SU-DHL-6 (cell line): ENCODE data around the gene PARP3.

ENCODE experiments used
- H2AFZ ChIP-seq: fragments of 200-600 bp; sonication (generic); 2 replicates; pipeline ENCODE4 v1.6.1; 2014; ENCODE audit warnings: low read depth, mild to moderate bottlenecking, moderate library complexity, mixed read lengths, antibody characterized with exemption, low read length; ENCODE audit not compliant: severe bottlenecking
- H3F3A ChIP-seq: fragments of 200-600 bp; shearing (Covaris generic); 2 replicates; pipeline ENCODE4 v1.6.0; 2016; ENCODE audit warnings: antibody characterized with exemption, mild to moderate bottlenecking; ENCODE audit not compliant: insufficient read depth
- H3K27ac ChIP-seq: fragments of 200-600 bp; sonication (generic); 2 replicates; pipeline ENCODE4 v1.5.1; 2016; ENCODE audit warnings: low read depth, mild to moderate bottlenecking, low read length, moderate library complexity, mixed read lengths
- H3K27me3 ChIP-seq: fragments of 200-600 bp; sonication (generic), shearing (Covaris generic); 2 replicates; pipeline ENCODE4 v1.6.0; 2014; ENCODE audit warnings: mild to moderate bottlenecking, low read length
- H3K36me3 ChIP-seq: fragments of 200-600 bp; sonication (generic); 2 replicates; pipeline ENCODE4 v1.6.1; 2014; ENCODE audit warnings: mild to moderate bottlenecking, low read length, mixed read lengths
- H3K4me2 ChIP-seq: fragments of 300-600, 200-600 bp; shearing (Covaris generic), sonication (generic); 2 replicates; pipeline ENCODE4 v1.6.0; 2014; ENCODE audit warnings: low read length, low read depth, mild to moderate bottlenecking; ENCODE audit not compliant: poor library complexity, severe bottlenecking
- H3K4me3 ChIP-seq: fragments of 200-600 bp; sonication (generic); 2 replicates; pipeline ENCODE4 v1.5.1; 2014; ENCODE audit warnings: antibody characterized with exemption, low read length, mild to moderate bottlenecking, mixed read lengths; ENCODE audit not compliant: insufficient read depth, poor library complexity, severe bottlenecking
- H3K79me2 ChIP-seq: fragments of 200-600 bp; sonication (generic); 2 replicates; pipeline ENCODE4 v1.6.1; 2014; ENCODE audit warnings: mild to moderate bottlenecking, low read length, moderate library complexity; ENCODE audit not compliant: insufficient read depth
- H3K9ac ChIP-seq: fragments of 200-600 bp; sonication (generic); 2 replicates; pipeline ENCODE4 v1.7.0; 2014; ENCODE audit warnings: mild to moderate bottlenecking, low read length
- H3K9me2 ChIP-seq: fragments of 200-600 bp; sonication (generic); replicated peaks from 2 replicates; pipeline ENCODE4 v1.6.1; 2014; ENCODE audit warnings: low read length; ENCODE audit not compliant: insufficient read depth
- H3K9me3 ChIP-seq: fragments of 200-600 bp; sonication (generic); 2 replicates; pipeline ENCODE4 v1.6.1; 2014; ENCODE audit warnings: low read length, mixed read lengths; ENCODE audit not compliant: insufficient read depth
- H4K20me1 ChIP-seq: fragments of 200-600 bp; sonication (generic); 2 replicates; pipeline ENCODE4 v1.6.1; 2014; ENCODE audit warnings: low read depth, mild to moderate bottlenecking, antibody characterized with exemption, low read length, moderate library complexity, mixed read lengths
- EZH2phosphoT487 ChIP-seq: fragments of 200-600 bp; sonication (generic), shearing (Covaris generic); conservative IDR thresholded peaks from 2 replicates; pipeline ENCODE4 v1.6.1; 2018; ENCODE audit warnings: mild to moderate bottlenecking, antibody characterized with exemption, low read length, moderate library complexity, mixed read lengths
- TF ChIP-seq, protein P1 (sequence below): fragments of 200-600 bp; sonication (generic); IDR thresholded peaks from one replicate; pipeline ENCODE4 v1.5.1; 2017; ENCODE audit warnings: antibody characterized with exemption, mild to moderate bottlenecking, low read length, moderate library complexity; ENCODE audit not compliant: insufficient read depth, poor library complexity, severe bottlenecking

PARP3 gene

DNA sequence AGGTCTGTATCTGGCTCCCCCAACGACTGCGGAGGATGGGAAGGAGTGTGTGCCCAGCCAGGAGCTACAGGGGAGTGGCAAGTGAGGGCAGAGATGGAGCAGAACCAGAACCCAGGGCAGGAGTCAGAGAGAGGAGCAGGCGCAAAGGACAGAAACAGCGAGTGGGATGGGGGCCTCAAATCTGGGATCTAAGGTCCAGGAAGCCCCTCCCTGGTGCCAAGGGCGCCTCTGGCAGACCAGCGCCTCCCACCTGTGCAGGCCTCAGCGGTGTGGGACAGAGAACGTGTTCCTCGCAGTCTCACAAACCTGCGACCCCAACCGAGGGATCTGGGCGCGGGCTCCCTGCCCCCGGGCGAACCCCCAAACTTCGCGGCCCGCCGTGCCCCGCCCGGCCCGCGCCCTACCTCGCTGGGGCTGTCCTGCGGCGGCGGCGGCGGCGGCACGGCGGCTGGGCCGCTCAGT, 24.8 kb downstream of the PARP3 start:
- Histone ChIP-seq H3K27ac (no peak overlapping the region), H3K9ac (peak overlapping the region; percentile 57), H3K79me2 (no peaks in the 10 kb centered on the region), H3K36me3 (no peaks in the 10 kb centered on the region), H3K27me3 (no peaks in the 10 kb centered on the region), H2AFZ (no peak overlapping the region), H3K4me3 (peak overlapping the region; percentile 41), H4K20me1 (no peaks in the 10 kb centered on the region), H3F3A (0 out of 2 replicates have a peak, but pooled peaks cover 7% of the 10 kb centered on the region), H3K9me3 (no peaks in the 10 kb centered on the region), H3K9me2 (no peaks in the 10 kb centered on the region), H3K4me2 (peak overlapping the region; percentile 61)
- TF ChIP-seq EZH2phosphoT487: no peak
- TF ChIP-seq, protein P1, sequence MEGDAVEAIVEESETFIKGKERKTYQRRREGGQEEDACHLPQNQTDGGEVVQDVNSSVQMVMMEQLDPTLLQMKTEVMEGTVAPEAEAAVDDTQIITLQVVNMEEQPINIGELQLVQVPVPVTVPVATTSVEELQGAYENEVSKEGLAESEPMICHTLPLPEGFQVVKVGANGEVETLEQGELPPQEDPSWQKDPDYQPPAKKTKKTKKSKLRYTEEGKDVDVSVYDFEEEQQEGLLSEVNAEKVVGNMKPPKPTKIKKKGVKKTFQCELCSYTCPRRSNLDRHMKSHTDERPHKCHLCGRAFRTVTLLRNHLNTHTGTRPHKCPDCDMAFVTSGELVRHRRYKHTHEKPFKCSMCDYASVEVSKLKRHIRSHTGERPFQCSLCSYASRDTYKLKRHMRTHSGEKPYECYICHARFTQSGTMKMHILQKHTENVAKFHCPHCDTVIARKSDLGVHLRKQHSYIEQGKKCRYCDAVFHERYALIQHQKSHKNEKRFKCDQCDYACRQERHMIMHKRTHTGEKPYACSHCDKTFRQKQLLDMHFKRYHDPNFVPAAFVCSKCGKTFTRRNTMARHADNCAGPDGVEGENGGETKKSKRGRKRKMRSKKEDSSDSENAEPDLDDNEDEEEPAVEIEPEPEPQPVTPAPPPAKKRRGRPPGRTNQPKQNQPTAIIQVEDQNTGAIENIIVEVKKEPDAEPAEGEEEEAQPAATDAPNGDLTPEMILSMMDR: no peak

DNA sequence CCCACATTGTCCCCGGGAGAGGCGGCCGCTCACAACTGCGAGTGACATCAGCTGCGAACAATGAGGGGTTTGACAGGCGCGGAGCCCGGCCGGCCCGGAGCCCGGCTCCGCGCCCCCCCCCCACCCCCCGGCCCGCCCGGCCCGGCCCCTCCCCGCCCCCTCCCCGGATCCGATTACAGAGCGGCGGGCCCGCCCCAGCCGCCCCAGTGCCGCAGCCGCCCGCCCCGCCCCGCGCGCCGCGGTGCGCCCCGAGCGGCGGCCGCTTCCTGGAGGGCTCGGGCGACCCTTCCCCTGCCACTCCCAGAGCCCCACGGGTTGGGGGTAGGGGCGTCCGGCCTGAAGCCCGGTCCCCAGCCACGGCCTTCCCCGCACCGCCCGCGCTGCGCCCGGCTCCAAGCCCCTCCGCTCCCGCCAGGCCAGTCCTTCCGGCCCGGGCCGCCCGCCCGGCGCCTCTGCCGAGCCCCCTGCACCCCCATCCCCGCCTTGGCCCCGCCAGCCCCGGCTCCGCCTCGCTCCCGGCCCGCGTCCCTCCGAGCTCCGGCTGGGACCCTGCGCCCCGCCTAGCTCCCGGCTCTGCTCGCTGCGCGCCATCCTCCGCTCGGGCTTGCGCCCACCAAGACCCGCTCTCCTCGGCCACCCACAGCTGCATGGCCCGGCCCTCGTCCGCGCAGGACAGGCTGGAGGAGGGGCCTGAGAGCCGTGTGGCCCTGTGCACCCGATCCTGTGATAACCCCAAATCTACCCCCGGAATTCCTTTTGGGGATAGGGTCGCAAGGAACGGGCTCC, 25.4 kb downstream of the PARP3 start, which contains the start of gene PCBP4:
TSS of gene PCBP4 (minus strand) at position 71 of the 786 bp plus-strand sequence. CDS start 6,214 bp downstream, outside the sequence.
- H3K27ac ChIP-seq: peak within 1 kb of the TSS; percentile 32; the same call in 1 of the 2 replicates
- H2AFZ ChIP-seq: peak within 1 kb of the TSS; percentile 42
- H3K9me3 ChIP-seq: no peaks in the 10 kb centered on the region

DNA sequence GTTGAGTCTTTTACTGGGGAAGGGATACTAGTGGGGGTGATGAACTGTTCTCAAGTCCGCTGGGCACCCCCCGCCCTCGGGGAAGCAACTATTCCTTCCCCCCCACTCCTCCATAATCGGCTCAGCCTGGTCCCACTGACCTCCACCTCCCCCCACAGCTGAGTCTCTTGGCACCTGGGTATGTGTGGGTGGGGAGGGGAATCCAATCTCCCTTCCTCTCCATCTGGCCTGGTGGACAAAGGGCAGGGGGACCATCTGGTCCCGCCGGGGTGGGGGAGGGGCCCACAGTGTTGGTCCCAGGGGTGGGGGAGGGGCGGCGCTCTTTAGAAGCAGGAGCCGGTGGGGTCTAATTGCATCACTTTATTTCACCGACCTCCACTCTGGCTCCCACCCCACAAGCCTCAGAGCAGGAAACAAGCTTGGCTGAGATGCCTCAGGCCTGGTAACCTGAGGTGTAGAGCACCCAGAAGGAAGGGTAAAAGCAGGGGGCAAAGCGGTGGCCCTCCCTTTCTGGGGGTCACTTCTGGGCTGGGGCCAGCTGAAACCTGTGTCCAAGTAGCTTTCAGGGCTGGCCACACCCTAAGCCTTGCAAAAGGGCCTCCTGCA, 26.1 kb downstream of the PARP3 start:
- Histone ChIP-seq H3K4me2 (peak overlapping the region; percentile 75), H4K20me1 (no peaks in the 10 kb centered on the region), H3K4me3 (peak overlapping the region; percentile 56), H3K27ac (0 out of 2 replicates have a peak overlapping the region, but pooled peaks have one; percentile 32), H3K9me2 (no peaks in the 10 kb centered on the region), H3F3A (0 out of 2 replicates have a peak, but pooled peaks cover 7% of the 10 kb centered on the region), H3K9me3 (no peaks in the 10 kb centered on the region), H3K9ac (peak overlapping the region; percentile 62), H3K79me2 (no peaks in the 10 kb centered on the region), H2AFZ (peak overlapping the region; percentile 42), H3K36me3 (no peaks in the 10 kb centered on the region), H3K27me3 (no peaks in the 10 kb centered on the region)
- TF ChIP-seq, protein P1: no peak
- no peak for TF ChIP-seq EZH2phosphoT487

More for the DNA sequence above, 25.4 kb downstream of the PARP3 start, which contains the start of gene PCBP4:
- H3K27me3 ChIP-seq: no peaks in the 10 kb centered on the region
- peak within 1 kb of the TSS; percentile 56 for H3K4me3 ChIP-seq
- no peaks in the 10 kb centered on the region for H4K20me1 ChIP-seq
- H3K9me2 ChIP-seq: no peaks in the 10 kb centered on the region
- peak within 1 kb of the TSS; percentile 75 for H3K4me2 ChIP-seq
- TF ChIP-seq, protein P1: no peak
- TF ChIP-seq EZH2phosphoT487: no peak
- no peaks in the 10 kb centered on the region for H3K36me3 ChIP-seq
- no peaks in the 10 kb centered on the region for H3K79me2 ChIP-seq
- H3K9ac ChIP-seq: peak within 1 kb of the TSS; percentile 62
- 0 out of 2 replicates have a peak, but pooled peaks cover 7% of the 10 kb centered on the region for H3F3A ChIP-seq
